ENCODE data around the gene ZNF516. TPM values are rescaled to one million over a fixed set of nuclear protein-coding genes. Genes with fewer than 3 reads are reported as not detected.

Gene ZNF516
- total RNA-seq, 1 donor from 2014 or later: 1.2 TPM

GRCh38 chr18:76404345-76404831 lies 90.7 kb downstream of the ZNF516 start:
- Mint-ChIP-seq H3K4me3 (ENCODE audit: low read depth) (no peak overlapping the region), H3K27ac (no peak overlapping the region), H3K9me3 (no peaks in the 10 kb centered on the region), H3K4me1 (ENCODE audit: low read depth) (no peaks in the 10 kb centered on the region), H3K36me3 (ENCODE audit: low read depth) (no peaks in the 10 kb centered on the region), H3K27me3 (ENCODE audit: low read depth) (peaks cover 1% of the 10 kb centered on the region)
- DNase-seq (ENCODE audit: low spot score): no peak
- intact Hi-C loops (cut with micrococcal nuclease): no loop called here

- intact Hi-C loops (cut with micrococcal nuclease): no loop called here
- Mint-ChIP-seq H3K27me3 (ENCODE audit: low read depth) (peaks cover 1% of the 10 kb centered on the region), H3K36me3 (ENCODE audit: low read depth) (no peaks in the 10 kb centered on the region), H3K9me3 (no peaks in the 10 kb centered on the region), H3K4me1 (ENCODE audit: low read depth) (peaks cover 4% of the 10 kb centered on the region), H3K27ac (no peak overlapping the region), H3K4me3 (ENCODE audit: low read depth) (no peak overlapping the region)
- DNase-seq (ENCODE audit: low spot score): no peak
These were observed 92.7 kb downstream of the ZNF516 start for GRCh38 chr18:76402026-76402990.

GRCh38 chr18:76401498-76401897 lies 93.5 kb downstream of the ZNF516 start:
- Mint-ChIP-seq H3K4me3 (ENCODE audit: low read depth) (no peak overlapping the region), H3K36me3 (ENCODE audit: low read depth) (no peaks in the 10 kb centered on the region), H3K27me3 (ENCODE audit: low read depth) (peaks cover 2% of the 10 kb centered on the region), H3K4me1 (ENCODE audit: low read depth) (peaks cover 4% of the 10 kb centered on the region), H3K9me3 (no peaks in the 10 kb centered on the region), H3K27ac (no peak overlapping the region)
- no peak for DNase-seq (ENCODE audit: low spot score)
- intact Hi-C loops (cut with micrococcal nuclease): no loop called here

GRCh38 chr18:76399613-76400391 lies 95.2 kb downstream of the ZNF516 start:
- Mint-ChIP-seq H3K4me3 (ENCODE audit: low read depth) (no peak overlapping the region), H3K27me3 (ENCODE audit: low read depth) (peaks cover 4% of the 10 kb centered on the region), H3K4me1 (ENCODE audit: low read depth) (peaks cover 4% of the 10 kb centered on the region), H3K9me3 (no peaks in the 10 kb centered on the region), H3K27ac (no peak overlapping the region), H3K36me3 (ENCODE audit: low read depth) (no peaks in the 10 kb centered on the region)
- no peak for DNase-seq (ENCODE audit: low spot score)
- intact Hi-C loops (cut with micrococcal nuclease): loop anchor here (1.0 kb wide), 1 partner anchor 310 kb away; no protein-coding TSS in a partner anchor

GRCh38 chr18:76398896-76399612 lies 96.0 kb downstream of the ZNF516 start:
- Mint-ChIP-seq H3K27ac (no peak overlapping the region), H3K27me3 (ENCODE audit: low read depth) (peaks cover 4% of the 10 kb centered on the region), H3K9me3 (no peaks in the 10 kb centered on the region), H3K4me1 (ENCODE audit: low read depth) (peaks cover 4% of the 10 kb centered on the region), H3K4me3 (ENCODE audit: low read depth) (no peak overlapping the region), H3K36me3 (ENCODE audit: low read depth) (no peaks in the 10 kb centered on the region)
- intact Hi-C loops (cut with micrococcal nuclease): loop anchor here (1.0 kb wide), 1 partner anchor 311 kb away; no protein-coding TSS in a partner anchor
- DNase-seq (ENCODE audit: low spot score): peak; percentile 57

GRCh38 chr18:76398295-76398694 lies 96.7 kb downstream of the ZNF516 start:
- intact Hi-C loops (cut with micrococcal nuclease): no loop called here
- no peak overlapping the region for H3K4me3 Mint-ChIP-seq (ENCODE audit: low read depth)
- no peaks in the 10 kb centered on the region for H3K36me3 Mint-ChIP-seq (ENCODE audit: low read depth)
- H3K4me1 Mint-ChIP-seq (ENCODE audit: low read depth): peaks cover 4% of the 10 kb centered on the region
- no peak overlapping the region for H3K27ac Mint-ChIP-seq
- peaks cover 4% of the 10 kb centered on the region for H3K27me3 Mint-ChIP-seq (ENCODE audit: low read depth)
- H3K9me3 Mint-ChIP-seq: no peaks in the 10 kb centered on the region
- DNase-seq (ENCODE audit: low spot score): no peak

- Mint-ChIP-seq H3K27ac (no peak overlapping the region), H3K4me3 (ENCODE audit: low read depth) (no peak overlapping the region), H3K4me1 (ENCODE audit: low read depth) (peaks cover 4% of the 10 kb centered on the region), H3K36me3 (ENCODE audit: low read depth) (no peaks in the 10 kb centered on the region), H3K27me3 (ENCODE audit: low read depth) (peaks cover 4% of the 10 kb centered on the region), H3K9me3 (no peaks in the 10 kb centered on the region)
- intact Hi-C loops (cut with micrococcal nuclease): no loop called here
- no peak for DNase-seq (ENCODE audit: low spot score)
These were observed 97.4 kb downstream of the ZNF516 start for GRCh38 chr18:76397631-76398030.

- DNase-seq (ENCODE audit: low spot score): no peak
- H3K27ac Mint-ChIP-seq: no peak overlapping the region
- no peak overlapping the region for H3K4me3 Mint-ChIP-seq (ENCODE audit: low read depth)
- no peaks in the 10 kb centered on the region for H3K36me3 Mint-ChIP-seq (ENCODE audit: low read depth)
- H3K27me3 Mint-ChIP-seq (ENCODE audit: low read depth): peaks cover 6% of the 10 kb centered on the region
- peaks cover 4% of the 10 kb centered on the region for H3K4me1 Mint-ChIP-seq (ENCODE audit: low read depth)
- H3K9me3 Mint-ChIP-seq: no peaks in the 10 kb centered on the region
- intact Hi-C loops (cut with micrococcal nuclease): no loop called here
These were observed 98.2 kb downstream of the ZNF516 start for GRCh38 chr18:76396792-76397191.

- intact Hi-C loops (cut with micrococcal nuclease): no loop called here
- peaks cover 6% of the 10 kb centered on the region for H3K27me3 Mint-ChIP-seq (ENCODE audit: low read depth)
- no peak for DNase-seq (ENCODE audit: low spot score)
- H3K4me3 Mint-ChIP-seq (ENCODE audit: low read depth): no peak overlapping the region
- H3K4me1 Mint-ChIP-seq (ENCODE audit: low read depth): peaks cover 4% of the 10 kb centered on the region
- no peak overlapping the region for H3K27ac Mint-ChIP-seq
- H3K36me3 Mint-ChIP-seq (ENCODE audit: low read depth): no peaks in the 10 kb centered on the region
- H3K9me3 Mint-ChIP-seq: no peaks in the 10 kb centered on the region
These were observed 99.4 kb downstream of the ZNF516 start for GRCh38 chr18:76395609-76396008.

- Mint-ChIP-seq H3K4me1 (ENCODE audit: low read depth) (peaks cover 4% of the 10 kb centered on the region), H3K9me3 (no peaks in the 10 kb centered on the region), H3K4me3 (ENCODE audit: low read depth) (no peak overlapping the region), H3K27me3 (ENCODE audit: low read depth) (peaks cover 6% of the 10 kb centered on the region), H3K36me3 (ENCODE audit: low read depth) (no peaks in the 10 kb centered on the region), H3K27ac (no peak overlapping the region)
- DNase-seq (ENCODE audit: low spot score): no peak
- intact Hi-C loops (cut with micrococcal nuclease): no loop called here
These were observed 100.1 kb downstream of the ZNF516 start for GRCh38 chr18:76394780-76395476.

- intact Hi-C loops (cut with micrococcal nuclease): no loop called here
- Mint-ChIP-seq H3K4me1 (ENCODE audit: low read depth) (no peaks in the 10 kb centered on the region), H3K27me3 (ENCODE audit: low read depth) (peaks cover 20% of the 10 kb centered on the region), H3K4me3 (ENCODE audit: low read depth) (no peak overlapping the region), H3K27ac (no peak overlapping the region), H3K36me3 (ENCODE audit: low read depth) (no peaks in the 10 kb centered on the region), H3K9me3 (no peaks in the 10 kb centered on the region)
- no peak for DNase-seq (ENCODE audit: low spot score)
These were observed 102.7 kb downstream of the ZNF516 start for GRCh38 chr18:76392349-76392748.

- Mint-ChIP-seq H3K36me3 (ENCODE audit: low read depth) (no peaks in the 10 kb centered on the region), H3K27ac (no peak overlapping the region)
These were observed 103.3 kb downstream of the ZNF516 start for GRCh38 chr18:76391746-76392145.

More at GRCh38 chr18:76391746-76392145, 103.3 kb downstream of the ZNF516 start:
- Mint-ChIP-seq H3K4me1 (ENCODE audit: low read depth) (peaks cover 5% of the 10 kb centered on the region), H3K9me3 (no peaks in the 10 kb centered on the region), H3K27me3 (ENCODE audit: low read depth) (peaks cover 25% of the 10 kb centered on the region), H3K4me3 (ENCODE audit: low read depth) (no peak overlapping the region)
- intact Hi-C loops (cut with micrococcal nuclease): no loop called here
- DNase-seq (ENCODE audit: low spot score): no peak

Measured in activated T-helper 2 cell treated with anti-CD3 and anti-CD28 coated beads, Interferon-gamma antibody, Interleukin-2, Interleukin-4, amounts not matched to agents 10 μg/mL and 5 μg/mL and 100 μg/mL, durations not matched to agents 14 hours and 24 hours and 36 hours (primary cell).